ENCODE results near the gene RTL1.

RTL1 gene

DNA sequence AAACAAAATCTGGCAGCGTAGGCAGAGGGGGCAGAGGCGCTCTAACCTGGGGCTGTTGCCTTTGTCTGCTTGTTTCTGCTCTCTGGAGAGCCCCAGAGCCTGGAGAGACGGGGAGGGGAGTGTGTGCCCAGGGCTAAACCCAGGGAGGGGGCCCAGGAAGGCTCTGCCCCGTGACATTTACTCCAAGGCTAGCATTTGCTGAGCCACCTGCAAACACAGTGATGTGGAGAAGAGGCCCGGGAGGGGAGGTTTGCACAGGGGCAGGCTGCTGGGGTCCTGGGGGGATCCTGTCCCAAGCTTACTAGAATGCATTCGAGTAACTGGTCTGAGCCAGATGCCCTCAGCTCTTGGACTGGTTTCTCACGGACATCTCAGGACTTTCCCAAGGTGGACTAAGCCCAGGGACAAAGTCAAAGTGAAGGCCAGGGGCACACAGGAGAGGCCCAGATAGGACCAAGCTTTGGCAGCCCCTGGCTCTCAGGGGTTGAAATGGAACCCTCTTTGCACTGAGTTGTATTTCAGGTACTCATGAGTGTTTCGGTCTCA is 65.6 kb downstream of the RTL1 start:
- Histone ChIP-seq H2AK5ac (ENCODE audit: low read length) (no peak overlapping the region), H3K79me1 (ENCODE audit: low read length) (no peaks in the 10 kb centered on the region), H3K27me3 (ENCODE audit: insufficient read depth, low read length, poor library complexity) (no peaks in the 10 kb centered on the region), H2BK120ac (ENCODE audit: low read depth, low read length) (no peak overlapping the region), H2BK15ac (replicated peaks; ENCODE audit: low read depth) (no peak overlapping the region), H3K23ac (ENCODE audit: low read length) (no peak overlapping the region), H3K79me2 (ENCODE audit: control insufficient read depth, insufficient read depth, low read length) (no peaks in the 10 kb centered on the region), H3K56ac (ENCODE audit: low read length) (no peak overlapping the region), H3K18ac (ENCODE audit: low read length) (no peak overlapping the region), H3K4me1 (ENCODE audit: control insufficient read depth, low read depth, low read length) (no peaks in the 10 kb centered on the region), H3K4ac (ENCODE audit: low read depth, low read length) (no peak overlapping the region), H3K27ac (ENCODE audit: low read depth, low read length) (no peak overlapping the region), H4K8ac (ENCODE audit: low read depth, low read length) (no peak overlapping the region), H4K5ac (ENCODE audit: low read length) (no peak overlapping the region), H2BK5ac (ENCODE audit: low read length) (no peak overlapping the region), H3K4me3 (ENCODE audit: low read length) (no peak overlapping the region), H3K9ac (ENCODE audit: low read length) (no peak overlapping the region), H3K4me2 (ENCODE audit: low read length) (no peak overlapping the region), H3K36me3 (ENCODE audit: control insufficient read depth, insufficient read depth, low read length) (no peaks in the 10 kb centered on the region)
- DNase-seq: no peak
- WGBS (ENCODE audit: extremely low coverage, insufficient coverage, low lambda C conversion rate): no CpG with 5 or more reads among the region's 8 CpGs

DNA sequence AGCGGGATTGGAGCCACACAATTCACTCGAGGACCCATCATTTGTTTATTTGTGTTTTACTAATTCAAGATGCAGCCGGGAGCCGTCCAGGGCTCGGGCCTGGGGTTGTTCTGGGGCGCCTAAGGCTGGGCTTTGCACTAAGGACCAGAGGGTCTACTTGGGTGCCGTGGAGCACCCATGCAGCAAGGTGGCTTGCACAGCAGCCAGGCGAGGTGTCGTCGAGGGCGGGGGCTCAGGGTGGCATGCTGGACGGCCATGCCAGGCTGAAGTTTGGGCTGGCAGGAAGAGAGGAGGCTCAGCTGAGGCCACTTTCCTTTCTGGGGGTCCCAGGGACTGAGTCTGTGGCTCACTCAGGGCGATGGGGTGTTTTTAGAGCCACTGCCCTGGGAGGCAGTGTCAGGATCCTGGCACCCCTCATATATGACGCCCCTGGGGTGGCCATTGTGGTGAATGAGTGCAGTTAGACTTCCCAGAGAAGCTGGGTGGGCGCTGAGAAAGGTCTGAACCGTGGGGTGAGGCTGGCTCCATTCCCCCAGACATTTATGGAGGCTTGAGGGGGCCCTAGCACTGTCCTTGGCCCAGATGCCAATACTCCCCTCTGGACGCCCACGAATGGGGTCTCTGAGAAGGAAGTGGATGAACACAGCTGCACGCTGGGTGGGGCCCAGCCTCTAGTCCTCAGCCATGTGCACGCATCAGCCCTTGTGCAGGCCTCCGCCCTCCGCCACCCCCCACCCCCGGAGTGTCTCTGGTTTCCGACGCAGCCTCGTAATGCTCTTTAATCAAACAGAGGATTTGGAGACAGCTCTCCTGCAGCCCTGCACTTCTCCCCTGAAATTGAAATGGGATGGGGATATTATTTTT is 66.3 kb downstream of the RTL1 start:
- no CpG with 5 or more reads among the region's 26 CpGs for WGBS (ENCODE audit: extremely low coverage, insufficient coverage, low lambda C conversion rate)
- Histone ChIP-seq H3K4me1 (ENCODE audit: control insufficient read depth, low read depth, low read length) (no peaks in the 10 kb centered on the region), H3K27ac (ENCODE audit: low read depth, low read length) (no peak overlapping the region), H3K23ac (ENCODE audit: low read length) (peak overlapping the region; percentile 66), H2BK5ac (ENCODE audit: low read length) (no peak overlapping the region), H3K4ac (ENCODE audit: low read depth, low read length) (no peak overlapping the region), H3K4me3 (ENCODE audit: low read length) (no peak overlapping the region), H3K56ac (ENCODE audit: low read length) (peak overlapping the region; percentile 7), H2BK15ac (replicated peaks; ENCODE audit: low read depth) (no peak overlapping the region), H3K36me3 (ENCODE audit: control insufficient read depth, insufficient read depth, low read length) (no peaks in the 10 kb centered on the region), H3K18ac (ENCODE audit: low read length) (no peak overlapping the region), H2BK120ac (ENCODE audit: low read depth, low read length) (no peak overlapping the region), H4K5ac (ENCODE audit: low read length) (no peak overlapping the region), H3K79me1 (ENCODE audit: low read length) (no peaks in the 10 kb centered on the region), H3K79me2 (ENCODE audit: control insufficient read depth, insufficient read depth, low read length) (no peaks in the 10 kb centered on the region), H3K4me2 (ENCODE audit: low read length) (no peak overlapping the region), H3K9ac (ENCODE audit: low read length) (no peak overlapping the region), H2AK5ac (ENCODE audit: low read length) (no peak overlapping the region), H3K27me3 (ENCODE audit: insufficient read depth, low read length, poor library complexity) (no peaks in the 10 kb centered on the region), H4K8ac (ENCODE audit: low read depth, low read length) (no peak overlapping the region)
- no peak for DNase-seq

DNA sequence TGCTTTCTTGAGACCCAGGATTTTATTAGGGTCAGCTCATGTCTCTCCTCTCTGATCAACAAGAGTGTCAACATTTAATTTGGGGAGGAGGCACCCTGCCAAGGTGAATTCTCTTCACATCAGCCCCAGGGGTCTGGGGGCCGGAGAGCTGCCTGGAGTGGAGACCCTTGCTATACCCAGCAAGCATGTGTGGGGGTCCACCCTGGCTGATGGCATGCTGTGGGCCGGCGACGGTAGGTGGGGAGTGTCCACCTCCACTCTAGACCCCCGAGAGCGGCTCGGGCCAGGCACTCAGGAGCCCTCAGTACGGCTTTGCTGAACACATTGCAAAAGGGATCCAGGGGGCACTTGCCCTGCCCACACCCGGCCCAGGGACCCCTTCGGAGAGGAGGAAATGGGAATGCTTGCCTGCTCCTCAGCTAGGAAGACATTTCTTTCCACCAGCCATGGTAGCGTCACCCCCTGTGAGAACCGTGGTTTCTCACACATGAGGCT is 67.2 kb downstream of the RTL1 start:
- no peak overlapping the region for H3K18ac ChIP-seq (ENCODE audit: low read length)
- no peak overlapping the region for H3K4me3 ChIP-seq (ENCODE audit: low read length)
- H3K27me3 ChIP-seq (ENCODE audit: insufficient read depth, low read length, poor library complexity): no peaks in the 10 kb centered on the region
- no peak overlapping the region for H3K23ac ChIP-seq (ENCODE audit: low read length)
- H3K9ac ChIP-seq (ENCODE audit: low read length): no peak overlapping the region
- H3K4ac ChIP-seq (ENCODE audit: low read depth, low read length): no peak overlapping the region
- H3K79me2 ChIP-seq (ENCODE audit: control insufficient read depth, insufficient read depth, low read length): no peaks in the 10 kb centered on the region
- no peak for DNase-seq
- no peak overlapping the region for H2BK15ac ChIP-seq (replicated peaks; ENCODE audit: low read depth)
- H2BK5ac ChIP-seq (ENCODE audit: low read length): no peak overlapping the region
- no peak overlapping the region for H2BK120ac ChIP-seq (ENCODE audit: low read depth, low read length)
- H3K36me3 ChIP-seq (ENCODE audit: control insufficient read depth, insufficient read depth, low read length): no peaks in the 10 kb centered on the region
- peaks cover 5% of the 10 kb centered on the region for H3K4me1 ChIP-seq (ENCODE audit: control insufficient read depth, low read depth, low read length)
- no peaks in the 10 kb centered on the region for H3K79me1 ChIP-seq (ENCODE audit: low read length)
- no peak overlapping the region for H3K27ac ChIP-seq (ENCODE audit: low read depth, low read length)
- no peak overlapping the region for H4K8ac ChIP-seq (ENCODE audit: low read depth, low read length)
- H4K5ac ChIP-seq (ENCODE audit: low read length): no peak overlapping the region
- no peak overlapping the region for H2AK5ac ChIP-seq (ENCODE audit: low read length)
- no CpG with 5 or more reads among the region's 12 CpGs for WGBS (ENCODE audit: extremely low coverage, insufficient coverage, low lambda C conversion rate)
- no peak overlapping the region for H3K56ac ChIP-seq (ENCODE audit: low read length)
- H3K4me2 ChIP-seq (ENCODE audit: low read length): no peak overlapping the region

DNA sequence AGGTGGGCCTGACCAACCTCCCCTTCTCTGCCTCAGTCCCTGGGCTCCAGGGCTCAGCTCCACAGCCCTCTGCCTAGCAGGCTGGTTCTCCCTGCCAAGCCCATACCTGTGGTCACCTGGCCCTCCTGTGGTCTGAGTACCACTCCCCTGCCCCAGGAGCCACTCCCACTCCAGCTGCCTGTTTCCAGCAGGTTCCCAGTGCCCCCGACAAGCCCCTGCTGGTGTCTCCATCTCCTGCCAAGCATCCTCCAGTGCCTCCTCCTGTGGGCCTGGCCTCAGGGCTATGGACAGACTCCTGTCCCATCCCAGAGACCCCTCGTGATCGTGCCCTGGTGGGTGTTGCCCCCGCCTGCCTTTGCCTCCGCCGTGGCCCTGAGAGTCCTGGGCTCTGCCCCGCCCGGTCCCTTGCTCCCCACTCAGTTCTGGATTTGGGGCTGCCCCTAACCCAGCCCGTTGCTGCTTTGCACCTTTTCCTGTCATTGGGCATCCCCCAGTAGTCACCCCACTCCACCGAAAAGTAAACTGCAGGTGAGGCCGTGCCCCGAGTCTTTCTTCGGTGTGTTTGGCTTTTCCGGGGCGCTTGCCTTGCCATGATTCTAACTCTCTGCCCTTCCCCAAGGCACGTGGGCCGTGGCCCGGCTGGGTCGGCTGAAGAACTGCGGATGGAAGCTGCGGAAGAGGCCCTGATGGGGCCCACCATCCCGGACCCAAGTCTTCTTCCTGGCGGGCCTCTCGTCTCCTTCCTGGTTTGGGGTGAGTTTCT is 67.8 kb downstream of the RTL1 start:
- Histone ChIP-seq H2BK5ac (ENCODE audit: low read length) (no peak overlapping the region), H3K18ac (ENCODE audit: low read length) (no peak overlapping the region), H4K5ac (ENCODE audit: low read length) (no peak overlapping the region), H2BK15ac (replicated peaks; ENCODE audit: low read depth) (no peak overlapping the region), H3K4me3 (ENCODE audit: low read length) (no peak overlapping the region), H3K4me2 (ENCODE audit: low read length) (no peak overlapping the region), H2BK120ac (ENCODE audit: low read depth, low read length) (no peak overlapping the region), H3K27me3 (ENCODE audit: insufficient read depth, low read length, poor library complexity) (no peaks in the 10 kb centered on the region), H3K79me1 (ENCODE audit: low read length) (no peaks in the 10 kb centered on the region), H3K23ac (ENCODE audit: low read length) (no peak overlapping the region), H3K79me2 (ENCODE audit: control insufficient read depth, insufficient read depth, low read length) (no peaks in the 10 kb centered on the region), H3K36me3 (ENCODE audit: control insufficient read depth, insufficient read depth, low read length) (no peaks in the 10 kb centered on the region), H3K9ac (ENCODE audit: low read length) (no peak overlapping the region), H2AK5ac (ENCODE audit: low read length) (no peak overlapping the region), H3K56ac (ENCODE audit: low read length) (no peak overlapping the region), H3K4ac (ENCODE audit: low read depth, low read length) (no peak overlapping the region), H4K8ac (ENCODE audit: low read depth, low read length) (no peak overlapping the region), H3K27ac (ENCODE audit: low read depth, low read length) (no peak overlapping the region), H3K4me1 (ENCODE audit: control insufficient read depth, low read depth, low read length) (peaks cover 9% of the 10 kb centered on the region)
- WGBS (ENCODE audit: extremely low coverage, insufficient coverage, low lambda C conversion rate): no CpG with 5 or more reads among the region's 24 CpGs
- no peak for DNase-seq

DNA sequence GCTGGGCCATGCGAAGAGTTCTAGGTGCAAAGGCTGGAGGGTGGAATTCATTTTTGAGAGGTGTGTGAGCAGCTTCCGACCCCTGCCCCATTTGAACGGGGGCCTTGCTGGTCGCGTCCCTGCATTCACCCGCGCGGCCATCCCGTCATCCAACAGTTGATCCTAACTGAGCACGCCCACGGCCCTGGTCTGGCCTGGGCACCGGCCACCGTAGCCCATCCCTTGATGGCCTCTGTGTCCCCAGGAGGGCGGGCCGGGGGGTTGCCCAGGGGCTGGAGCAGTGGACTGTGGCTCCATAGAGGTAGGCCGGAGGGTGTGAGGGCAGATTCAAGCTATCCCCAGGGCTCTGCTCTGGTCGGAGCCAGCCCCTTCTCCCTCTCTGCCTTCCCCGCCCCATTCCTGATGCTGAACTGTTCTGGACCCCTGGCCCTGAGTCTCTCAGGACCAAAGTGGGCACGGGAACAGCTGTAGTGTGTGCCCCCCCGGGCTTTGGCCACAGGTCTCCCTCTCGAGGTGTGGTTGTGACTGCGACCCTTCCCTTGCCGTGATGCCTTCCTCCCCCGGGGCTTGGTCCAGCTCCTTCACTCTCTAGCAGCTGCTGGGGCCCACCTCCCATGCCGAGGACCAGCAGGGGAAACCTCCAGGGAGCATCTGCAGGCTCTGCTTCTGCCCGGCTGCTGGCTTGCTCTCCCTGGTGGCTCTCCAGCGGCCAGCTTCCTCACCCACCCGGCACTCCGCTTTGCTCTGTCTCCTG is 68.6 kb downstream of the RTL1 start:
- Histone ChIP-seq H3K18ac (ENCODE audit: low read length) (no peak overlapping the region), H4K5ac (ENCODE audit: low read length) (no peak overlapping the region), H3K4me2 (ENCODE audit: low read length) (no peak overlapping the region), H3K4me1 (ENCODE audit: control insufficient read depth, low read depth, low read length) (peaks cover 15% of the 10 kb centered on the region), H3K4me3 (ENCODE audit: low read length) (no peak overlapping the region), H3K9ac (ENCODE audit: low read length) (no peak overlapping the region), H3K4ac (ENCODE audit: low read depth, low read length) (no peak overlapping the region), H2BK120ac (ENCODE audit: low read depth, low read length) (no peak overlapping the region), H2BK15ac (replicated peaks; ENCODE audit: low read depth) (no peak overlapping the region), H3K79me1 (ENCODE audit: low read length) (no peaks in the 10 kb centered on the region), H3K23ac (ENCODE audit: low read length) (no peak overlapping the region), H3K27ac (ENCODE audit: low read depth, low read length) (no peak overlapping the region), H3K27me3 (ENCODE audit: insufficient read depth, low read length, poor library complexity) (no peaks in the 10 kb centered on the region), H2BK5ac (ENCODE audit: low read length) (no peak overlapping the region), H3K56ac (ENCODE audit: low read length) (no peak overlapping the region), H3K36me3 (ENCODE audit: control insufficient read depth, insufficient read depth, low read length) (no peaks in the 10 kb centered on the region), H3K79me2 (ENCODE audit: control insufficient read depth, insufficient read depth, low read length) (no peaks in the 10 kb centered on the region), H4K8ac (ENCODE audit: low read depth, low read length) (no peak overlapping the region), H2AK5ac (ENCODE audit: low read length) (no peak overlapping the region)
- WGBS (ENCODE audit: extremely low coverage, insufficient coverage, low lambda C conversion rate): no CpG with 5 or more reads among the region's 29 CpGs
- DNase-seq: no peak
